Measurements from ENCODE around the gene TMEM9.

TMEM9 gene

GRCh38 chr1:201154389-201155165, at the start of gene TMEM9:
Gene TMEM9, minus strand, starts transcription at chr1:201154474. Its CDS starts 551 bp downstream, at chr1:201153923.
- DNase-seq (ENCODE audit: low spot score): peak; percentile 97

GRCh38 chr1:201198598-201198997, 44.3 kb upstream of the TMEM9 start:
- no peak for DNase-seq (ENCODE audit: low spot score)

- DNase-seq (ENCODE audit: low spot score): no peak
Observed at GRCh38 chr1:201194046-201194445, 39.8 kb upstream of the TMEM9 start.

- DNase-seq (ENCODE audit: low spot score): no peak
Observed at GRCh38 chr1:201192261-201192788, 38.1 kb upstream of the TMEM9 start.

- DNase-seq (ENCODE audit: low spot score): peak; percentile 87
Observed at GRCh38 chr1:201191653-201192260, 37.5 kb upstream of the TMEM9 start.

GRCh38 chr1:201190624-201191051, 36.4 kb upstream of the TMEM9 start, which contains the start of gene IGFN1:
Gene IGFN1, plus strand, starts transcription at chr1:201190824. Its CDS starts 2,470 bp downstream, at chr1:201193294.
- no peak for DNase-seq (ENCODE audit: low spot score)

- no peak for DNase-seq (ENCODE audit: low spot score)
Observed at GRCh38 chr1:201190005-201190404, 35.7 kb upstream of the TMEM9 start.

GRCh38 chr1:201189085-201189484, 34.8 kb upstream of the TMEM9 start:
- no peak for DNase-seq (ENCODE audit: low spot score)

- DNase-seq (ENCODE audit: low spot score): no peak
Observed at GRCh38 chr1:201186192-201186591, 31.9 kb upstream of the TMEM9 start.

GRCh38 chr1:201185527-201186128, 31.4 kb upstream of the TMEM9 start:
- no peak for DNase-seq (ENCODE audit: low spot score)

- DNase-seq (ENCODE audit: low spot score): no peak
Observed at GRCh38 chr1:201185123-201185453, 30.8 kb upstream of the TMEM9 start.

GRCh38 chr1:201184307-201185122, 30.2 kb upstream of the TMEM9 start:
- peak; percentile 82 for DNase-seq (ENCODE audit: low spot score)

GRCh38 chr1:201183753-201184152, 29.5 kb upstream of the TMEM9 start:
- no peak for DNase-seq (ENCODE audit: low spot score)

GRCh38 chr1:201183209-201183608, 28.9 kb upstream of the TMEM9 start:
- no peak for DNase-seq (ENCODE audit: low spot score)

GRCh38 chr1:201181726-201182125, 27.5 kb upstream of the TMEM9 start:
- DNase-seq (ENCODE audit: low spot score): no peak

GRCh38 chr1:201181323-201181722, 27.0 kb upstream of the TMEM9 start:
- DNase-seq (ENCODE audit: low spot score): no peak

GRCh38 chr1:201180901-201181300, 26.6 kb upstream of the TMEM9 start:
- no peak for DNase-seq (ENCODE audit: low spot score)

GRCh38 chr1:201180141-201180540, 25.9 kb upstream of the TMEM9 start:
- no peak for DNase-seq (ENCODE audit: low spot score)

- no peak for DNase-seq (ENCODE audit: low spot score)
Observed at GRCh38 chr1:201178718-201179117, 24.4 kb upstream of the TMEM9 start.

- DNase-seq (ENCODE audit: low spot score): no peak
Observed at GRCh38 chr1:201176940-201177339, 22.7 kb upstream of the TMEM9 start.

GRCh38 chr1:201175820-201176500, 21.7 kb upstream of the TMEM9 start:
- no peak for DNase-seq (ENCODE audit: low spot score)

- DNase-seq (ENCODE audit: low spot score): no peak
Observed at GRCh38 chr1:201173736-201174135, 19.5 kb upstream of the TMEM9 start.

Measured in hepatic stellate cell (primary cell).